ENCODE data around the gene TMPRSS11F.

Gene TMPRSS11F

GRCh38 chr4:68148800-68149685 lies 19.4 kb upstream of the TMPRSS11F start:
- Histone ChIP-seq H3K4me3 (no peak overlapping the region), H3K9me3 (no peaks in the 10 kb centered on the region), H3K27ac (no peak overlapping the region), H3K27me3 (no peaks in the 10 kb centered on the region), H3K4me1 (no peaks in the 10 kb centered on the region), H4K20me1 (no peaks in the 10 kb centered on the region), H3K36me3 (no peaks in the 10 kb centered on the region), H3K4me2 (no peak overlapping the region), H3K9ac (no peak overlapping the region)
- TF ChIP-seq Cebpa-rat (IDR thresholded peaks at IDR 0.05) = no peak

- Histone ChIP-seq H3K4me3 (no peak overlapping the region), H3K4me1 (no peaks in the 10 kb centered on the region), H3K36me3 (no peaks in the 10 kb centered on the region), H3K9me3 (no peaks in the 10 kb centered on the region), H3K4me2 (no peak overlapping the region), H3K9ac (no peak overlapping the region), H4K20me1 (no peaks in the 10 kb centered on the region), H3K27me3 (no peaks in the 10 kb centered on the region), H3K27ac (no peak overlapping the region)
- no peak for TF ChIP-seq Cebpa-rat (IDR thresholded peaks at IDR 0.05)
Measured at GRCh38 chr4:68147079-68147478, 17.4 kb upstream of the TMPRSS11F start.

GRCh38 chr4:68145261-68145660 lies 15.6 kb upstream of the TMPRSS11F start:
- no peak overlapping the region for H3K4me2 ChIP-seq
- no peaks in the 10 kb centered on the region for H4K20me1 ChIP-seq
- no peaks in the 10 kb centered on the region for H3K9me3 ChIP-seq
- no peak overlapping the region for H3K4me3 ChIP-seq
- H3K9ac ChIP-seq = no peak overlapping the region
- H3K27me3 ChIP-seq = no peaks in the 10 kb centered on the region
- no peaks in the 10 kb centered on the region for H3K4me1 ChIP-seq
- H3K36me3 ChIP-seq = no peaks in the 10 kb centered on the region
- H3K27ac ChIP-seq = no peak overlapping the region
- TF ChIP-seq Cebpa-rat (IDR thresholded peaks at IDR 0.05) = no peak

- Histone ChIP-seq H3K36me3 (no peaks in the 10 kb centered on the region), H3K4me3 (no peak overlapping the region), H3K27ac (no peak overlapping the region), H4K20me1 (no peaks in the 10 kb centered on the region), H3K4me2 (no peak overlapping the region), H3K4me1 (no peaks in the 10 kb centered on the region), H3K27me3 (no peaks in the 10 kb centered on the region), H3K9ac (no peak overlapping the region), H3K9me3 (no peaks in the 10 kb centered on the region)
- TF ChIP-seq Cebpa-rat (IDR thresholded peaks at IDR 0.05) = no peak
Measured at GRCh38 chr4:68141852-68142251, 12.2 kb upstream of the TMPRSS11F start.

GRCh38 chr4:68132342-68132741 lies 2.7 kb upstream of the TMPRSS11F start:
- no peak overlapping the region for H3K4me2 ChIP-seq
- no peak overlapping the region for H3K27ac ChIP-seq
- H3K9me3 ChIP-seq = no peaks in the 10 kb centered on the region
- no peaks in the 10 kb centered on the region for H4K20me1 ChIP-seq
- no peak for TF ChIP-seq Cebpa-rat (IDR thresholded peaks at IDR 0.05)
- H3K27me3 ChIP-seq = no peaks in the 10 kb centered on the region
- no peaks in the 10 kb centered on the region for H3K36me3 ChIP-seq
- H3K4me1 ChIP-seq = no peaks in the 10 kb centered on the region
- no peak overlapping the region for H3K9ac ChIP-seq
- H3K4me3 ChIP-seq = no peak overlapping the region

GRCh38 chr4:68124262-68124661 lies 5.4 kb downstream of the TMPRSS11F start:
- Histone ChIP-seq H3K9me3 (no peaks in the 10 kb centered on the region), H4K20me1 (no peaks in the 10 kb centered on the region), H3K27ac (no peak overlapping the region), H3K4me1 (no peaks in the 10 kb centered on the region), H3K9ac (no peak overlapping the region), H3K27me3 (no peaks in the 10 kb centered on the region), H3K4me2 (no peak overlapping the region), H3K4me3 (no peak overlapping the region), H3K36me3 (no peaks in the 10 kb centered on the region)
- TF ChIP-seq Cebpa-rat (IDR thresholded peaks at IDR 0.05) = no peak

- no peak overlapping the region for H3K27ac ChIP-seq
- no peaks in the 10 kb centered on the region for H3K9me3 ChIP-seq
- H3K27me3 ChIP-seq = no peaks in the 10 kb centered on the region
- no peaks in the 10 kb centered on the region for H3K4me1 ChIP-seq
- H4K20me1 ChIP-seq = no peaks in the 10 kb centered on the region
- H3K9ac ChIP-seq = no peak overlapping the region
- no peak for TF ChIP-seq Cebpa-rat (IDR thresholded peaks at IDR 0.05)
- H3K4me2 ChIP-seq = no peak overlapping the region
- H3K4me3 ChIP-seq = no peak overlapping the region
- no peaks in the 10 kb centered on the region for H3K36me3 ChIP-seq
Measured at GRCh38 chr4:68123525-68123924, 6.1 kb downstream of the TMPRSS11F start.

GRCh38 chr4:68119921-68120320 lies 9.7 kb downstream of the TMPRSS11F start:
- H3K4me2 ChIP-seq = no peak overlapping the region
- H3K4me3 ChIP-seq = no peak overlapping the region
- TF ChIP-seq Cebpa-rat (IDR thresholded peaks at IDR 0.05) = no peak
- H3K27ac ChIP-seq = no peak overlapping the region
- H3K36me3 ChIP-seq = no peaks in the 10 kb centered on the region
- H3K9ac ChIP-seq = no peak overlapping the region
- H3K4me1 ChIP-seq = no peaks in the 10 kb centered on the region
- no peaks in the 10 kb centered on the region for H3K27me3 ChIP-seq
- no peaks in the 10 kb centered on the region for H4K20me1 ChIP-seq
- H3K9me3 ChIP-seq = peaks cover 5% of the 10 kb centered on the region; the same call in 1 of the 2 replicates

GRCh38 chr4:68110441-68110840 lies 19.2 kb downstream of the TMPRSS11F start:
- Histone ChIP-seq H3K4me3 (no peak overlapping the region), H3K27ac (no peak overlapping the region), H3K4me2 (no peak overlapping the region), H4K20me1 (no peaks in the 10 kb centered on the region), H3K4me1 (no peaks in the 10 kb centered on the region), H3K9me3 (peaks cover 6% of the 10 kb centered on the region; the same call in 1 of the 2 replicates), H3K36me3 (no peaks in the 10 kb centered on the region), H3K9ac (no peak overlapping the region), H3K27me3 (no peaks in the 10 kb centered on the region)
- TF ChIP-seq Cebpa-rat (IDR thresholded peaks at IDR 0.05) = no peak

- H4K20me1 ChIP-seq = no peaks in the 10 kb centered on the region
- no peak overlapping the region for H3K4me3 ChIP-seq
- H3K27ac ChIP-seq = no peak overlapping the region
- no peak overlapping the region for H3K4me2 ChIP-seq
- no peak for TF ChIP-seq Cebpa-rat (IDR thresholded peaks at IDR 0.05)
- no peaks in the 10 kb centered on the region for H3K36me3 ChIP-seq
- H3K9me3 ChIP-seq = peaks cover under 1% of the 10 kb centered on the region; the same call in 1 of the 2 replicates
- no peaks in the 10 kb centered on the region for H3K27me3 ChIP-seq
- H3K9ac ChIP-seq = no peak overlapping the region
- H3K4me1 ChIP-seq = no peaks in the 10 kb centered on the region
Measured at GRCh38 chr4:68109868-68110267, 19.8 kb downstream of the TMPRSS11F start.

All from BLaER1 (cell line).